GM06990 (cell line): ENCODE data around the gene SIGLEC9.

Source experiments
- DNase-seq: peaks from one replicate; pipeline ENCODE4 v3.0.0-alpha.2; 2011; ENCODE audit not compliant: insufficient read length; ENCODE audit errors: extremely low read depth
- H3K27me3 ChIP-seq: replicated peaks from 2 replicates; pipeline ENCODE4 v1.6.0; 2011; ENCODE audit warnings: low read length; ENCODE audit not compliant: control insufficient read depth, insufficient read depth
- H3K36me3 ChIP-seq: 2 replicates; pipeline ENCODE4 v1.5.1; 2011; ENCODE audit warnings: low read length; ENCODE audit not compliant: control insufficient read depth, insufficient read depth
- H3K4me3 ChIP-seq: replicated peaks from 2 replicates; pipeline ENCODE4 v1.5.1; 2011; ENCODE audit warnings: low read depth, mild to moderate bottlenecking, control low read depth, low read length
- TF ChIP-seq, protein P1 (sequence below): IDR thresholded peaks from 2 replicates; pipeline ENCODE4 v1.5.1; 2011; ENCODE audit warnings: low read length, control low read depth, mild to moderate bottlenecking, inconsistent platforms; ENCODE audit not compliant: insufficient read depth, poor library complexity, severe bottlenecking

Gene SIGLEC9

GRCh38 chr19:51084505-51084904 lies 40.2 kb upstream of the SIGLEC9 start:
- H3K27me3 ChIP-seq: no peaks in the 10 kb centered on the region; the same call in 1 of the 2 replicates
- no peak for DNase-seq
- TF ChIP-seq, protein P1, sequence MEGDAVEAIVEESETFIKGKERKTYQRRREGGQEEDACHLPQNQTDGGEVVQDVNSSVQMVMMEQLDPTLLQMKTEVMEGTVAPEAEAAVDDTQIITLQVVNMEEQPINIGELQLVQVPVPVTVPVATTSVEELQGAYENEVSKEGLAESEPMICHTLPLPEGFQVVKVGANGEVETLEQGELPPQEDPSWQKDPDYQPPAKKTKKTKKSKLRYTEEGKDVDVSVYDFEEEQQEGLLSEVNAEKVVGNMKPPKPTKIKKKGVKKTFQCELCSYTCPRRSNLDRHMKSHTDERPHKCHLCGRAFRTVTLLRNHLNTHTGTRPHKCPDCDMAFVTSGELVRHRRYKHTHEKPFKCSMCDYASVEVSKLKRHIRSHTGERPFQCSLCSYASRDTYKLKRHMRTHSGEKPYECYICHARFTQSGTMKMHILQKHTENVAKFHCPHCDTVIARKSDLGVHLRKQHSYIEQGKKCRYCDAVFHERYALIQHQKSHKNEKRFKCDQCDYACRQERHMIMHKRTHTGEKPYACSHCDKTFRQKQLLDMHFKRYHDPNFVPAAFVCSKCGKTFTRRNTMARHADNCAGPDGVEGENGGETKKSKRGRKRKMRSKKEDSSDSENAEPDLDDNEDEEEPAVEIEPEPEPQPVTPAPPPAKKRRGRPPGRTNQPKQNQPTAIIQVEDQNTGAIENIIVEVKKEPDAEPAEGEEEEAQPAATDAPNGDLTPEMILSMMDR: no peak

GRCh38 chr19:51086153-51086850 lies 38.4 kb upstream of the SIGLEC9 start:
- DNase-seq: no peak
- Histone ChIP-seq H3K4me3 (no peak overlapping the region), H3K36me3 (no peaks in the 10 kb centered on the region), H3K27me3 (no peaks in the 10 kb centered on the region; the same call in 1 of the 2 replicates)
- TF ChIP-seq, protein P1: no peak

More at GRCh38 chr19:51084505-51084904, 40.2 kb upstream of the SIGLEC9 start:
- no peak overlapping the region for H3K4me3 ChIP-seq
- no peaks in the 10 kb centered on the region for H3K36me3 ChIP-seq

- TF ChIP-seq, protein P1: no peak
- no peak for DNase-seq
- no peaks in the 10 kb centered on the region for H3K27me3 ChIP-seq
- no peak overlapping the region for H3K4me3 ChIP-seq
- no peaks in the 10 kb centered on the region for H3K36me3 ChIP-seq
Measured at GRCh38 chr19:51089786-51090185, 34.9 kb upstream of the SIGLEC9 start.

DNA sequence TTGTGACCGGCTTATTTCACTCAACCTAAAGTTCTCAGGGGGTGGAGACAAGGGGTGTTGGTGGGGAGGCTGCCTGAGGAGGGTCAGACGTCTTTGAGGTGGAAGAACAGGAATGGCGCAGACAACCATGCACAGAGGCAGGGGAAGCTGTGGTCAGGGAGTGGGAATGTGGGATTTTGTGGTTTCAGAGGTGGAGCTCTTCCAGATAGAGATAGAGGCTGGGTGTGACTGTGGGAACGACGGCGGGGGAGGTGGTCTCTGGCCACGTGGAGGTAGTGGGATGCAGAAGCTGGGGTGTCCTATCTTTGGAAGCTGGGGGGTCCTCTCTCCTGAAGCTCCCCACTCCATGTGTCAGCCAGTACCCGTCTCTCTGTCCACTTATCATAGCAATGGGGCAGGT lies 34.2 kb upstream of the SIGLEC9 start:
- Histone ChIP-seq H3K27me3 (no peaks in the 10 kb centered on the region), H3K36me3 (no peaks in the 10 kb centered on the region), H3K4me3 (no peak overlapping the region)
- TF ChIP-seq, protein P1: no peak
- DNase-seq: no peak

DNA sequence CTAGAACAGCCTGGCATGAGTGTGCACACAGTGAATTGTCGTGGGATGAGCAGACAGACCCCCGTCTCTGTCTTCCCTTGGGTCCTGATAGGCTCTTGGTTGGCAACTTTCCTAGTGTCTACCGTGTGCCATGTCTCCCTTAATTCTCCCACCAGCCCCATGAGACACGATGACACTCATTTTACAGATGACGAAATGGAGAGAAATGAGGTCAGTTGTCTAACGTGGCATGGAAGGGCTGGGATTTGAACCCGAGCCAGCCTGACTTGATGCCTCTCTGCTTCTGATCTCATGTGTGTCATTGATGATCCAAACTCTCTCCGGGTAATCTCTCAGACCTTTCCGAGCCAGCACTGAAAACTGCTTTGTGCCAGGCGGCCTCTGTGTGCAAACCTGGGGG lies 33.6 kb upstream of the SIGLEC9 start:
- no peak overlapping the region for H3K4me3 ChIP-seq
- no peak for DNase-seq
- TF ChIP-seq, protein P1: no peak
- H3K27me3 ChIP-seq: no peaks in the 10 kb centered on the region
- H3K36me3 ChIP-seq: no peaks in the 10 kb centered on the region
